Trophoblast cell (in vitro differentiated cells and primary cell): ENCODE data around the gene CNRIP1.

Source experiments
- DNase-seq, 2 donors: peaks; one replicate each; pipeline ENCODE4 v3.0.0-alpha.2; 2016
- H2AFZ ChIP-seq: 2 replicates; pipeline ENCODE4 v1.6.1; 2013; ENCODE audit warnings: low read length, moderate library complexity, mild to moderate bottlenecking; ENCODE audit not compliant: insufficient read depth, poor library complexity
- H2AK5ac ChIP-seq: 2 replicates; pipeline ENCODE4 v1.6.1; 2013; ENCODE audit warnings: mild to moderate bottlenecking, low read length
- H2BK120ac ChIP-seq: 2 replicates; pipeline ENCODE4 v1.6.1; 2013; ENCODE audit warnings: low read length, mild to moderate bottlenecking, moderate library complexity; ENCODE audit not compliant: insufficient read depth, poor library complexity
- H2BK12ac ChIP-seq: 2 replicates; pipeline ENCODE4 v1.6.1; 2013; ENCODE audit warnings: mild to moderate bottlenecking, low read length, moderate library complexity
- H2BK5ac ChIP-seq: 2 replicates; pipeline ENCODE4 v1.6.1; 2013; ENCODE audit warnings: low read length, low read depth, moderate library complexity, mild to moderate bottlenecking; ENCODE audit not compliant: poor library complexity
- H3K14ac ChIP-seq: 2 replicates; pipeline ENCODE4 v1.6.1; 2013; ENCODE audit warnings: mild to moderate bottlenecking, low read length
- H3K18ac ChIP-seq: 2 replicates; pipeline ENCODE4 v1.6.1; 2013; ENCODE audit warnings: mild to moderate bottlenecking, low read length
- H3K23ac ChIP-seq: 2 replicates; pipeline ENCODE4 v1.6.1; 2013; ENCODE audit warnings: low read length
- H3K27ac ChIP-seq: 2 replicates; pipeline ENCODE4 v1.5.1; 2013; ENCODE audit warnings: low read depth, mild to moderate bottlenecking, inconsistent platforms, low read length, moderate library complexity
- H3K27me3 ChIP-seq: 2 replicates; pipeline ENCODE4 v1.6.1; 2013; ENCODE audit warnings: inconsistent platforms, mild to moderate bottlenecking, low read length, moderate library complexity; ENCODE audit not compliant: insufficient read depth
- H3K36me3 ChIP-seq, 2 experiments: 1 replicate in 1 of 2; 2 replicates in 1 of 2; pipeline ENCODE4 v1.6.1; 2013; ENCODE audit warnings: low read length in 2 of 2, mild to moderate bottlenecking in 2 of 2, moderate library complexity in 1 of 2; ENCODE audit not compliant: insufficient read depth in 2 of 2, control insufficient read depth in 1 of 2
- H3K4ac ChIP-seq: 2 replicates; pipeline ENCODE4 v1.6.1; 2013; ENCODE audit warnings: low read depth, mild to moderate bottlenecking, low read length, moderate library complexity
- H3K4me1 ChIP-seq, 2 experiments: 1 replicate in 1 of 2; 2 replicates in 1 of 2; pipeline ENCODE4 v1.6.1; 2013; ENCODE audit warnings: low read length in 2 of 2, mild to moderate bottlenecking in 2 of 2, moderate library complexity in 1 of 2; ENCODE audit not compliant: insufficient read depth in 2 of 2, control insufficient read depth in 1 of 2
- H3K4me2 ChIP-seq: 2 replicates; pipeline ENCODE4 v1.6.1; 2013; ENCODE audit warnings: inconsistent platforms, mild to moderate bottlenecking, low read length, moderate library complexity
- H3K4me3 ChIP-seq: 2 replicates; pipeline ENCODE4 v1.5.1; 2013; ENCODE audit warnings: mild to moderate bottlenecking, low read depth, low read length, inconsistent platforms
- H3K79me1 ChIP-seq: one replicate; pipeline ENCODE4 v1.6.1; 2013; ENCODE audit warnings: low read length
- H3K79me2 ChIP-seq: 2 replicates; pipeline ENCODE4 v1.6.1; 2013; ENCODE audit warnings: low read length, mild to moderate bottlenecking; ENCODE audit not compliant: control insufficient read depth, insufficient read depth, poor library complexity
- H3K9ac ChIP-seq: 2 replicates; pipeline ENCODE4 v1.6.1; 2013; ENCODE audit warnings: mild to moderate bottlenecking, low read length
- H3K9me3 ChIP-seq: 2 replicates; pipeline ENCODE4 v1.6.1; 2013; ENCODE audit warnings: low read depth, mild to moderate bottlenecking, control low read depth, inconsistent platforms, low read length; ENCODE audit not compliant: insufficient read depth
- H4K12ac ChIP-seq: 2 replicates; pipeline ENCODE4 v1.6.1; 2013; ENCODE audit warnings: low read depth, mild to moderate bottlenecking, low read length, moderate library complexity
- H4K8ac ChIP-seq: 2 replicates; pipeline ENCODE4 v1.6.1; 2013; ENCODE audit warnings: low read depth, mild to moderate bottlenecking, low read length, moderate library complexity
- H4K91ac ChIP-seq: one replicate; pipeline ENCODE4 v1.6.1; 2013; ENCODE audit warnings: low read depth, mild to moderate bottlenecking, low read length, moderate library complexity
- WGBS: extraction: QIAGEN DNeasy Blood & Tissue Kit; methylation state at CpG from one replicate; pipeline ENCODE4 v1.1.7; 2013; ENCODE audit warnings: missing lambda C conversion rate; ENCODE audit not compliant: insufficient read length, insufficient coverage; ENCODE audit errors: extremely low coverage; 5-methylcytosine and 5-hydroxymethylcytosine counted together

CNRIP1 gene

GRCh38 chr2:68318914-68319397 is 793 bp downstream of the CNRIP1 start:
- no CpG with 5 or more reads among the region's 27 CpGs for WGBS

GRCh38 chr2:68317971-68318913 is 1.5 kb downstream of the CNRIP1 start:
- Histone ChIP-seq H3K4me2 (peak overlapping the region; percentile 95), H3K79me1 (no peaks in the 10 kb centered on the region), H3K9me3 (peaks cover 4% of the 10 kb centered on the region), H3K4me3 (no peak overlapping the region), H3K14ac (no peak overlapping the region), H2BK120ac (no peak overlapping the region), H2AFZ (peak overlapping the region; percentile 13), H3K27me3 (peaks cover 25% of the 10 kb centered on the region), H3K36me3 (no peaks in the 10 kb centered on the region), H3K79me2 (no peaks in the 10 kb centered on the region), H2BK5ac (no peak overlapping the region), H3K4me1 (peaks cover 10 to 11% of the 10 kb centered on the region in 2 experiments), H4K8ac (no peak overlapping the region), H3K4ac (no peak overlapping the region), H4K91ac (no peak overlapping the region), H4K12ac (no peak overlapping the region), H2AK5ac (no peak overlapping the region), H2BK12ac (no peak overlapping the region), H3K9ac (no peak overlapping the region), H3K18ac (no peak overlapping the region), H3K27ac (no peak overlapping the region), H3K23ac (no peak overlapping the region)
- WGBS = no CpG with 5 or more reads among the region's 27 CpGs
- no peak for DNase-seq

More at GRCh38 chr2:68318914-68319397, 793 bp downstream of the CNRIP1 start:
- no peak overlapping the region for H3K27ac ChIP-seq
- H3K4me3 ChIP-seq = peak overlapping the region; percentile 65
- no peak overlapping the region for H2BK120ac ChIP-seq
- H2BK5ac ChIP-seq = no peak overlapping the region
- DNase-seq = no peak
- H3K4me1 ChIP-seq = peaks cover 10 to 11% of the 10 kb centered on the region in 2 experiments
- H2AK5ac ChIP-seq = no peak overlapping the region
- H2BK12ac ChIP-seq = no peak overlapping the region
- H3K79me1 ChIP-seq = no peaks in the 10 kb centered on the region
- H4K12ac ChIP-seq = no peak overlapping the region
- H4K8ac ChIP-seq = no peak overlapping the region
- H3K9ac ChIP-seq = no peak overlapping the region
- no peaks in the 10 kb centered on the region for H3K36me3 ChIP-seq
- peaks cover 25% of the 10 kb centered on the region for H3K27me3 ChIP-seq
- peak overlapping the region; percentile 95 for H3K4me2 ChIP-seq
- H3K23ac ChIP-seq = no peak overlapping the region
- no peak overlapping the region for H3K4ac ChIP-seq
- no peak overlapping the region for H3K18ac ChIP-seq
- H3K79me2 ChIP-seq = no peaks in the 10 kb centered on the region
- no peak overlapping the region for H3K14ac ChIP-seq
- no peak overlapping the region for H4K91ac ChIP-seq
- H2AFZ ChIP-seq = peak overlapping the region; percentile 35
- H3K9me3 ChIP-seq = peaks cover 4% of the 10 kb centered on the region

- Histone ChIP-seq H2BK12ac (no peak overlapping the region), H3K9me3 (peaks cover 4% of the 10 kb centered on the region), H3K4ac (no peak overlapping the region), H3K4me1 (peaks cover 10 to 11% of the 10 kb centered on the region in 2 experiments), H3K36me3 (no peaks in the 10 kb centered on the region), H3K23ac (no peak overlapping the region), H2AK5ac (no peak overlapping the region), H4K91ac (no peak overlapping the region), H4K12ac (no peak overlapping the region), H3K27me3 (peaks cover 25% of the 10 kb centered on the region), H2BK120ac (no peak overlapping the region), H3K79me2 (no peaks in the 10 kb centered on the region), H2AFZ (no peak overlapping the region), H2BK5ac (no peak overlapping the region), H4K8ac (no peak overlapping the region), H3K18ac (no peak overlapping the region), H3K4me2 (no peak overlapping the region), H3K79me1 (no peaks in the 10 kb centered on the region), H3K27ac (no peak overlapping the region), H3K4me3 (no peak overlapping the region), H3K14ac (no peak overlapping the region), H3K9ac (no peak overlapping the region)
- no peak for DNase-seq
- WGBS = no CpG with 5 or more reads among the region's 2 CpGs
These were observed 3.6 kb downstream of the CNRIP1 start for GRCh38 chr2:68316111-68316510.

GRCh38 chr2:68311033-68311432 is 8.7 kb downstream of the CNRIP1 start:
- H3K23ac ChIP-seq = no peak overlapping the region
- H3K27ac ChIP-seq = no peak overlapping the region
- no peaks in the 10 kb centered on the region for H3K27me3 ChIP-seq
- no peak for DNase-seq
- no peak overlapping the region for H3K4ac ChIP-seq
- no peak overlapping the region for H4K12ac ChIP-seq
- H3K9me3 ChIP-seq = no peaks in the 10 kb centered on the region
- no peaks in the 10 kb centered on the region for H3K79me1 ChIP-seq
- no peak overlapping the region for H2BK120ac ChIP-seq
- H2AK5ac ChIP-seq = no peak overlapping the region
- no peak overlapping the region for H3K18ac ChIP-seq
- no peak overlapping the region for H2BK12ac ChIP-seq
- H3K9ac ChIP-seq = no peak overlapping the region
- H3K4me1 ChIP-seq = no peaks in the 10 kb centered on the region
- no peaks in the 10 kb centered on the region for H3K36me3 ChIP-seq
- no peak overlapping the region for H3K4me2 ChIP-seq
- no peak overlapping the region for H2AFZ ChIP-seq
- no peak overlapping the region for H2BK5ac ChIP-seq
- no peak overlapping the region for H3K14ac ChIP-seq
- H3K4me3 ChIP-seq = no peak overlapping the region
- no peaks in the 10 kb centered on the region for H3K79me2 ChIP-seq
- no peak overlapping the region for H4K91ac ChIP-seq
- H4K8ac ChIP-seq = no peak overlapping the region
